GM18873 (cell line): Measurements from ENCODE around the gene COMT.

Experiments
- ATAC-seq: cut with Tn5 transposase; IDR thresholded peaks from one replicate; pipeline ENCODE4 v1.9.1; 2021; ENCODE audit warnings: mild to moderate bottlenecking, moderate library complexity, moderate number of reproducible peaks; ENCODE audit not compliant: unreplicated experiment, low FRiP score

The COMT gene

DNA sequence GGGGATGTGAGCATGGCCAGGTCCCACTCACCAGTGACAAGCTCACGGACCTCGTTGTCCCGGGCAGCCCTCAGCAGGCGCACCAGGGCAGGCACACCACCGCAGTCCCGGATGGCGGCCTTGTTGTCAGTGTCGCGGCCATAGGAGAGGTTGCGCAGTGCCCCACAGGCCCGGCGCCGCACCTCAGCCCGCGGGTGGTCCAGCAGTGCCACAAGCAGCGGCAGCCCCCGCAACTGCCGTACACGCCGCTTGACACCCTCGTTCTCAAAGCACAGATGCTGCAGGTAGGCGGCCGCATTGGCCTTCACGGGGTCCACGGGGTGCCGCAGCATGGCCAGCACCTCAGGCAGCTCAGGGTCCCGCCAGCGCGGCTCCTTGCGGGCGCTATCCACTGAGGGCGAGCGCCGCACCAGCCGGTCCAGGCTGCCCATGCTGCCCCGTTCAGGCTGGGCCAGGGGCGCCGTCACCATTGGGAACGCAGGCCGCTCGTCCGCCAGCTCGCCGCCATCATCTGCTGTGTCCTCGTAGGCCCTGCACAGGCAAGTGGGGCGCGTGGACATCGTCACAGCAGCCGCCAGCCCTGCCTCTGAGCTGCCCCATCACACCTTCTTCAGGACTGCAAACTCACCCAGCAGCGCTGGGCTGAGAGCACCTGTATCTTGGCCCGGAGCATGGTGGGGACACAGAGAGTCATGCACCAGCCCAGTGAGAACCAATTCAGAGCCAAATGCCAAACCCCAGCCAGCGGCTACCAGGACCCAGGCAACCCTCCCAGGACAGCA lies 38.3 kb downstream of the COMT start:
- no peak for ATAC-seq

DNA sequence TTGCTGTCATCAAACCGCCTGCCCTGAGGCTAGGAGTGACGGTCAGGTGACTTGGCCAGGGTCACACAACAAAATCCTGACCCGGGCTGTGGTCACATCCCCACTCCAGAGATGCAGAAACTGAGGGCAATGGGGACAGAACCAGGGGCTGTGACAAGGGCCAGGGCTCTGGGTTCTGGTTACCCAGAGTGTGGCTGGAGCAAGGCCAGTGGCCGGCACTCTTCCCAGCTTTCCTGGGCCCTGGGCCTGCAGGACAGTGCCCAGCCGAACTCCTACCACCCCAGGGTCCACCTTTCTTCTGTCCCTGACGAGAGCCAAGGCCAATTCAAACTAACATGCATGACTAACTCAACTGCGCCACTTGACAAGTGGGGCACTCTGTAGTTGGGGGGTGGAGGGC lies 39.2 kb downstream of the COMT start:
- no peak for ATAC-seq

DNA sequence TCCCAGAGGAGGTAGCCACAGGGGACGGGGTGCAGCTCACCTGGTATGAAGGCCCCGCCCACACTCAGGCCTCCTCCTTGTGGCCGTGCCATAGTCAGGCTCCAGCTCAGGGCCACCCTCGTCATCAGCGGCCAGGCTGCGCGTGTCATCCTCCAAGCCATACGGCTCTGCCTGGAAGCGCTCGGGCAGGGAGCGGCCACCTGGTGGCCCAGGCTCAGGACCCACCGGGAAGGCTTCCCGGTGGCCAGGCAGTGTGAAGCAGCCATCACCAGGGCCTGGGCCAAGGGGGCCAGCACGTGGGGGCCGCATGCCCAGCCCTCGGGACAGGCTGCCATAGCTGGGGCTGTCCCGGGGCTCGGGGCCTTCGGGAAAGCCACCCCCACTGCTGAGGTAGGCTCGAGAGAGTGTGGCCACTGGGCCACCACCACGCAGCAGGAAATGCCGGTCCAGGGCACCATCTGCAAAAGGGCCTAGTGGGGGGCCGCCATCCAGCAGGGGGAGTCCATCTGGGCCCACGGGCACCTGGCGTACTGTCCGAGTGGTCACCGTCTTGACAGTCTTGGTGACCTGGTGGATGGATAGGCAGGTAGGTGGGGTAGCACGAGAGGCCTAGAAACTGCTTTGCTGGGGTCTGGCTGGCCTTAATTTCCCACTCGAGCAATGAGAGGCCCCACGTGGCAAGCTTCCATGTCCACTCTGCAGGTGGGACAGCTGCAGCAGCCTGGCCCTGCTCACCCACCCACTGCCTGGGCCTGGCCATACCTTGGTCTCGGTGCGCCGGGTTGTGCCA lies 39.8 kb downstream of the COMT start:
- no peak for ATAC-seq

DNA sequence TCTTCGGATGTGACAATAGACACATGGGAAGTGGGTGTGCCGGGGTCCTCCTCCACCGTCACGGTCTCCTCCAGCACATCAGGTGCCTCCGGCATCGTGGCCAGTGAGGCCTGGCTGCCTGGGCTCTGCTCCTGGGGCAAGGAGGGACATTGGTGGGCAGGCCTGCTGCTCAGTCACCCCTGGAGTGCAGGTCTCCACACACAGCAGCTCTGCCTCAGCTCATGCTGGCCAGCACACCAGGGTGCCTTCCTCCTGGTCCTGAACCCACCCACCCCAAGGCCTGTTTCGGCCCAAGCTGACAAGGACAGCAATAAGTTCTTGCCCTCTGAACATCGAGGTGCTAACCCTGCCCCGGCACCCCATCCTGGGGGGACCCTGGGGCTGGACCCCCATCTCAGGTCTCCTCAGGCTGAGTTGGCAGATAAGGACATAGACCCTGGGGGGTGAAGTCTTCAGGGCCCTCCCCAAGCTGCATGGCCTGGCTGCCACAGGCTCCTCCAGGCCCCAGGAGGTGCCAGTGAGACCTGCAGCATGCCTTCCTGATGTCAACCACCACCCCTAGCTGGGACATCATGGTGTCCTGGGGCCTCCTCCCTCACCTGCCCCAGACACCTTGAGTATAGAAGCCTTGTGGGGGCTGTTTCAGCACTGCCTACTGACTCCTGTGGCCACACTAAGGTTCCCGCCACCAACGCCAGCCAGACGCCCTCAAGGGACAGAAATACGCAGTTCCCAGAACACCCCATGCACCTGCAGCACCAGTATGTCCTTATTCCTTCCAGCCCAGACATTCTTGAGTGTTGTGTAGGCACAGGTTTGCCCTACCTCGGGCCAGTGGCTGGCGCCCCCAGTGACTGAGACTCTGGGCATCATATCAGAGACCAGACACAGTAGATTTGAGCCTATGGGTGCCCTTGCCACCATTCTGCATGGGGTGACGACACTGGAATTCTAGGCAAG lies 40.7 kb downstream of the COMT start:
- ATAC-seq: no peak

DNA sequence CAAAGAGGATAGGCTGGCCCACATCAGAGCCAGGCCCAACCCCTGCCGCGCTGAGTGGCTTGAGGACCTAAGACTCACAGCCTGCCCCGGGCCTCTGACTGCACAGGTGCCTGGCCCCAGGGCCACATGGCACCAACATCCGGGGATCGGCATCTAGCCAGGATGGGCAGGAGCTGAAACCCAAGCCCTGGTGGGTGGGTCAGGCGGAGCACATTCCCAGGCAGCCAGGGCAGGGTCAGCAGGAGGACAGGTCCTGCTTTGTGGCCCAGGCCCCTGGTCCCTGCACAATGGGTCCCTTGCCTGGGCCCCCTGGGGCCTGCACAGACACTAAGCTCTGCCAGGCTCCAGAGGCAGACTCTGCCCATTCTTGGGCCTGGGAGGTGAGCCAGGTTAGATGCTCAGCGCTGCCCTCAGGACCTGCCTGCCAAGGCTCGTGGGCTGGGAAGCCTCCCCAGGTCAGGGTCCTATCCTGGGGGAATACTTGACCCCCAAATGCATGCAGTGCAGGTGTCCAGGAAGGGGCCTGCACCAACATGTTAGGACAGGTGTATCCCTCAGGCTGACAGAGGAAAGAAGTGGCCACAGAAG lies 41.5 kb downstream of the COMT start:
- no peak for ATAC-seq

DNA sequence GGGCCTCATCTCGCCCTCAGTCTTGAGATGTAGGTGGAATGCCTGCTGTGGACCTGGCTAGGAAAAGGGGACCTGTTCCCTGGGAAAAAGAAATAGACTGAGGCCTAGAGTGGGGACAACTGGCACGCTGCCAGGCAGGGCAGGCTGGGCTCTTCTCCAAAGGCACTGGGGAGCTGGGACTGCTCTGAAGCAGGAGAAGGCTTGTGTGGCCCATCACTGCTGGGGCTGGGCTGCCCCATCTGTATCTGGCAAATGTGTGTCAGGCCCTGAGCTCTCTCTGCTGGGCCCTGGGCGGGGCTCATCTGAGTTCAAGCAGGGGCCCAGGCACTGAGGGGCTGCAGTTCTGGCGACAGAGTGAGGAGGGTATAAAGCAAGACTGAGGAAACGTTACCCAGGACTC lies 42.2 kb downstream of the COMT start:
- ATAC-seq: no peak

DNA sequence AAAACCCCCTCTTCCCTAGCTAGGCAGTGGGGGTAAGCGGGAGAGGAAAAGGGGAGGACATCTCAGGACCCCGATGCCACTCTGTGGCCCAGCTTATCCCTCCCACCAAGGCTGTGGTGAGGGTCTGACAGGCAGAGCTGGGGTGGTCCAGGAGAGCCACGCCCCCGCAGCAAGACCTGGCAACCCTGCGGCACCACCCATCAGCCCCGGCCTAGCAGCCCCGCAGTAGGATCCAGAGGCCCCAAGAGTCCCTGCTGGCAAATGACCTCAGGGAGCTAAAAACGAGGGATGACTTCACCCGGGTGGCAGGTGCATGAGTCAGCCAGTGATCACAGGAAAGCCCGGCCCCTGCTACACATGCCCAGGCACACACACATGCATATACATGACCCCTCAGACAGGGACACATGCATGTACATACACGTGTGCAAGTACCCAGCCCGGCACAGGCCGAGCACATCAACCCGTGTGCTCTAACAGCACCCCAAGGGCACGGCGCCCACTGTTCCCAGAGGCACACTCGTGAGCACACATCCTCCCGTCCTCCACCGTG lies 42.7 kb downstream of the COMT start:
- no peak for ATAC-seq

DNA sequence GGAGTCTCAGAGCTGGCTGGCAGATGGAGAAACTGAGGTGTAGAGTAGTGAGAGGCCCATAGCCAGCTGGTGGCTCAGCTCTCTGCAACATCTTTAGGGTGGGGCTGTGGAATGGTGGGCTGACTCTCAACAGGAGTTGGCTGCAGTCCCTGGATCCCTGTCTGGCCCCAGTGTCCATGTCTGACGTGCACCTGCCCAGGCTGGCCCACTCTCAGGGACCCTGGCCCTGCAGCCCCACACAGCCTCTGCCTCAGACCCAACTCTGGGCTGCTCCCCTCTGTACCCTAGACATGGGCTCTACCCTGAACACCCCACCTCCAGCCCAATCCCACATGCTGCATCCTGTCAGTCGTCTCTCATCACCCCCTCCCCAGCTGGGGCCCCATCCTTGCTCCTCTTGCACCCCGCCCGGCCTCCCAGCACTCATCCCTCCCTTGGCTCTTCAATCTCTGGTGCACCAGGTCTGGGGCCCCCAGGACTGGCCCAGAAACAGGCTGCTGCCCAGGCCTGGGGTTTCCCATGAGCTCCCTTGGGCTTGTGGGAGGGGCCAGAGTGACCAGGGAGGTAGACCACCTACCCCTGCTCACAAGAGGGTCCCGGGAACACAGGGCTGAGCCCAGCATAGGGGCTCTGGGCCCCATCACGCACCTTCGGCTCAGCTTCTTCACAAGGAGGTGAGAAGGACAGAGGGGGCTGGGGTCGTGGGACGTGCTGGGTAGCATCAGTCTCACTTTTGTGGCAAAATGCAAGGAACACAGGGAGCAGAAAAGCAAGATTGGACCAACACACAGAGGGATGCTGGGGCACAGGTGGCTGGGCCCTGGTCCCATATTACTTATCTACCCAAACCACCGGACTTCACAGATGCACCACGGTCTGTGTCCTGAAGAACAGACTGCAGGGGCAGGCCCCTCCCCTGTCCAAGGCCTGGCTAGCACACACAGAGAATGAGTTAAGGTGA lies 43.6 kb downstream of the COMT start:
- ATAC-seq: no peak

DNA sequence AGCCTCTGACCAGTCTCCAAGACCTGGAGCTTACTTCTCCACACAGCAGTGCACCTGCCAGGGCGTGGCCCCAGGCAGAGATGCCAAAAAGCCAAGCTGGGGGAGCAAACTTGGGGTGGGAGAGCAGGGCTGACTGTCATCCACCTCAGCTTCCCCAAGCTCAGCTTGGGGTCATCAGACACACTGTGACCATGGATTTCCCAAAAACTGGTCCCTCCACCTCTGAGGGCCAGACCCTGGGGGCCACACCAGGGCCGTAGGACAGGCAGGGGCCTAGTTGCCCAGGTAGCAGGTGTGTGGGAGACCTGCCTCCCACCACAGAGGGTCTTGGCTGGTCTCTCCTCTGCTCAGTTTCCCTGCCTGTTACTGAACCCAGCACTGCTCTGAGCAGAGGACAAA lies 44.4 kb downstream of the COMT start:
- no peak for ATAC-seq

DNA sequence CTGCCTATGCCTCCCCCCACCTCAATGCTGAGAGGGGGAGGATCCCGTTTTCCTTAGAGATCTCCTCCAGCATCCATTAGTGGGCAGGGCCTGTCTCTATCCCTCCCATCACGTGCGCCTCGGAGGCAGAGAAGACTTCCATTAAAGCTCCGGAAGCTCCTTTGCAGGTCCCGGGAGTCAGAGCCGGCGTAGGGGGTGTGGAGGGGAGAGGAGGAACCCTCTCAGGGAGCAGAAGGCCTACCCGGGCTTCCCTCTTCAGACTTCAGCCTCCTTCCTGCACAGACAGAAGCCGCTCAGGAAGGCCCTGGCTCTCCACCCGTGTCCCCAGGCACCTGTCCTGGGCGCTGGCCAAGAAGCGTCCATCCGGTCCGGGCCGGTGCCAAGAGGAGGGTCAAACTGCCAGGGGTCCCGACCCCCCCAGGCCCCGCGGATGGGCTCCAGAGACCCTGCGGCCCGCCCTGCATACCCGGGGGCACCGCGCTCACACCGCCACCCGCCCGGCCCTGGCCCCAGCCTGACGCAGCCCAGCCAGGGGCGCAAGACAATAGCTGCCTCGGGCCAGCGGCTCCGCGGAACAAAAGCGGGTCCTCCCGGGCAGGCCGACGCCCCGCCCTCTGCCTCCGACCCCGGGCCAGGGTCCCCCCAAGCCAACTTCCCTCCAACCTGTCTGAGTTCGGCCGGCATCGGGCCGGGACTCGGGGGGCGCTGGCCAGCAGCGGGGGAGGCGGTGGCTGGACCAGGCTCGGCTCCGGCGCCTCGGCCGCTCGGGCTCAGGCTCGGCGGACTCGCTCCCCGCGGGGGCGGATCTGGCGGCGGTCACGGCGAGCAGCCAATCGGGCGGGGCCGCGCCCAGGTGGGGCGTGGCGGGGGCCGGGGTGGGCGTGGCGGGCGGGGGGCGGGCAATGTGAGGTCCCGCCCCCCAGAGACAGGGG lies 45.1 kb downstream of the COMT start:
- ATAC-seq: no peak

DNA sequence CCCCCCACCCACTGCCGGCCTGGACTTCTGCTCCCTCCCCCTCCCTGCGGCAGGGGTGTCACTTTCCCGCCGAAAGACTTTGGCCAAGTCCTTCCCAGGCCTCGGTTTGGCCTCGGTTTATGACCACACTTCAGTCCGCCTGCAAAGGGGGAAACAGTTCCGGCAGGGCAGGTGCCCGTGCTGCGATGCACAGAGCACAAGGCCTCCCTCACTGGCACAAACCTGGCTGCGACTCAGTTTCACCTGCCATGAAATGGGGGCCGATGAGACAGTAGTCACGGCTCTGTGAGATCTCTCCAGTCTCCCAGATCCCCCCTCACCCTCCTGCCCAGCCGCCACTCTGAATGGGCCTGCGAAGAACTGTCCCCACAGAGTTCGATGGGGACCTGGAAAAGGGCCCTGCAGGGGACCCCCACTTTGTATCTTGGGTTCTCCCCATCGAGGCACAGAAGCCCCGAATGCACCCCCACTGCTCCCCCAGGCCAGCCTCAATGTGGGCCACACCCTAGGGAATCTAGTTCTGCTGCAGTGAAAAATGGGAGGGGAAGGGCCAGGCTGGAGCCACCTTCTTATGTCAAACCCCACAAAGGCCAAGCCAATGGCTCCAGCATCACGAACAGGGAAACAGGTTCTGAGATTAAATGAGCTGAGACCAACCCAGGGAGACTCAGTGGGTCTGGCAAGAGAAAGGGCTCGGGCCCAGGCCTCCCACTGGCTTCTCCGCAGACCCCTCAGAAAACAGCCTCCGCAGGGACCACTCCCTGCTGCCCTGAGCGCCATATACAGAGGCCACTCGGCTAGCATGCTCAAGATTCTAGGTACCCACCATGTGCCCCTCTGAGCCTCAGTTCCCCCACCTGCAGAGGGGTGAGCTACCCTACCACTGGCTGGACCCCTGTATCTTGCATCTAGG lies 46.1 kb downstream of the COMT start:
- ATAC-seq: no peak

DNA sequence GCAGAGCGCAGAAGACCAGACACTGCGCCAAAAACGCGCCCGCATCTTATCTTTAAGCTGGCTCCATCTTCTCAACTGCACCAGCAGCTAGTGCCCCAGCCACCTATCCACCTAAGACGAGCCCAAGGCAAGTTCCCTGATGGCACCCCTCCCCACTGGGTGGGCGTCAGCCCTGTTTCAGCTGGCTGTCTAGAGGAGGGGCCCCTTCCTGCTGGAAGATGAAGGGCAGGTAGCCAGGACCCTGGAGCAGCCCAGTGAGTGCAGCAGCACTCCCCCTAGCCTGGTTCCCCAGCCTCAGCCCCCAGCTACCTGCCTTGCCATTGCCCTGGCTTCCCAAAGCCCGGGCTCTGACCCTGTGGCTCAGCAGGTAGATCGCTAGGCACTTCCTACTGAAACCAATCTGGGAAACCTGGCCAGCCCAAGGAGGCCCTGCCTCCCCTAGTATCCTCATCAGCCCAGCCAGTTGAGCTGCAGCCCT lies 46.8 kb downstream of the COMT start:
- no peak for ATAC-seq

DNA sequence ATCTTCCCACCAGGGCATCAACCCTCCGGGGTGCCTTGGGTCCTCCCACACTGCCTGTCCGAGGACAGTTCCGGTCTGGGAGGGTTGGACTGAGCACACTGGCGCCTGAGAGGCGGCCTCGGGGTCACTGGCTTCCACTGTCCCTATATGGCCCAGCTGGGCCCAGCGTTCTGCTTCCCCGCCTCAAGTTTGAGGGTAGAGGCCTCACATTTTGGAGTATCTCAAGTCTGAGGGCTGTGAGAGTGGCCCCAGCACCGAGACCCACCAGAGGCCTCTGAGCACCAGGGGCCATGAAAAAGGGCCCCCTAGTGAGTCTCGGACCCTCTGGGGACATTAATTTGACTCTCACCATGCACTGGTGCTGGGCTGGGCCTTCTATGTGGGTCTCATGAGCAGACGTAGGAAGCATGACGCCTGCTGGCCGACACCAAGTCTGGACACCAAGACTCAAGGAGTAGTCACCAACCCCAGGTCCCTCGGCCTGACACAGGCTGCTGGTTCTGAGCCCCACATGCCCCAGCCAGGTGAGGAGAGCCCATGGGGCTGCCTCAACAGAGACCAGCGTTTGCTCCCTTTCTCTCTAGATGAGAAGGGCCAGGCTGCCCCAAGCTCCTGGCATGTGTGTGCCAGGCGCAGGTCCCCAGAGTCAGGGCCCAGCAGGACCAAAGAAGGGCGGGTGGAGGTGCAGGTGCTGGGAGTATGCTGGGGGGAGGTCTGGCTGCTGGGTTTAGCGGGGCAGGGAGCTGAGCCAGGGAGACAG lies 47.6 kb downstream of the COMT start:
- ATAC-seq: no peak

DNA sequence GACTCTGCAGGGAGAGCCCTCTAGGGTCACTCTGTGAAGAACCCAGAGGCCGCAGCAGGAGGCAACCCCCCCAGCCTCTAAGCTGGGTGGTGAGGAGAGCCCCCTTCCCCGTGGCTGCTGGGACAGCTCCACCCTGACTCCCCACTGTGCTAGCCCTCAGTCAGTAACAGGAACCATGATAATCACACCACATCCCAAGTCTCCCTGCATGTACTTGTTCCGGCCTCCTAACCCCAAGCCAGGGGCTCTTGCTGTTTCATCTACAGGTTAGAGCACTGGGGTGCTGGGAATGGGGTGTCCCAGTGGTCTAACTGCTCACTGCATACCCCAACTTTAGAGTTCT lies 48.1 kb downstream of the COMT start:
- ATAC-seq: no peak

DNA sequence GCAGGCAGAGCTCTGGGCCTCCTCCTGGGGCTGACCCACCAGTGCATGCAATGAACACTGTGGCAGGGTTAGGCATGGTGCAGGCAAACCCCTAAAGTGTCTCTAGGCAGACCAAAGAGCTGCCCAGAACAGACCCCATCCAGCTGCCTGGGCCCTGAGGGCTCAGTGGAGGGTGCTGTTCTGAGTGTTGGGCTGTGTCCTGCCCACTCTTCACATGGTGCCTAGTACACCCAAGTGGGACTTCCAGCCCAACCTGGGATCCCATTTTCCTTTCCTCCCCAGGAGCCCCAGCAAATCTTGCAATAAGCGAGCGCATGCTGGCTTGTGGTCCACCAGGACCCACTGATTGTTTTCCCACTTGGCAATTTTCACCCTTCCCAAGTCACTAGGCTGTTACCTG lies 48.6 kb downstream of the COMT start:
- no peak for ATAC-seq
